ENCODE measurements around the gene TAX1BP3.
A peak's percentile ranks its signal among the peaks of the same experiment; 100 is the strongest.

TAX1BP3 gene

GRCh38 chr17:3681057-3681456, 12.7 kb upstream of the TAX1BP3 start:
- TF ChIP-seq, protein P1, sequence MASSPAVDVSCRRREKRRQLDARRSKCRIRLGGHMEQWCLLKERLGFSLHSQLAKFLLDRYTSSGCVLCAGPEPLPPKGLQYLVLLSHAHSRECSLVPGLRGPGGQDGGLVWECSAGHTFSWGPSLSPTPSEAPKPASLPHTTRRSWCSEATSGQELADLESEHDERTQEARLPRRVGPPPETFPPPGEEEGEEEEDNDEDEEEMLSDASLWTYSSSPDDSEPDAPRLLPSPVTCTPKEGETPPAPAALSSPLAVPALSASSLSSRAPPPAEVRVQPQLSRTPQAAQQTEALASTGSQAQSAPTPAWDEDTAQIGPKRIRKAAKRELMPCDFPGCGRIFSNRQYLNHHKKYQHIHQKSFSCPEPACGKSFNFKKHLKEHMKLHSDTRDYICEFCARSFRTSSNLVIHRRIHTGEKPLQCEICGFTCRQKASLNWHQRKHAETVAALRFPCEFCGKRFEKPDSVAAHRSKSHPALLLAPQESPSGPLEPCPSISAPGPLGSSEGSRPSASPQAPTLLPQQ (tag by site-specific recombination; IDR thresholded peaks at IDR 0.05): no peak
- TF ChIP-seq ZNF248 (tag by site-specific recombination; IDR thresholded peaks at IDR 0.05) (no peak), ZNF658 (tag by site-specific recombination; IDR thresholded peaks at IDR 0.05) (no peak), SALL2 (tag by site-specific recombination; IDR thresholded peaks at IDR 0.05; ENCODE audit: borderline replicate concordance) (no peak), PATZ1 (tag by site-specific recombination; IDR thresholded peaks at IDR 0.05) (no peak), ZNF274 (IDR thresholded peaks at IDR 0.05; ENCODE audit: low read length) (no peak), ZNF274 (tag by site-specific recombination; IDR thresholded peaks at IDR 0.05; ENCODE audit: borderline replicate concordance) (no peak)
- TF ChIP-seq, protein P2, sequence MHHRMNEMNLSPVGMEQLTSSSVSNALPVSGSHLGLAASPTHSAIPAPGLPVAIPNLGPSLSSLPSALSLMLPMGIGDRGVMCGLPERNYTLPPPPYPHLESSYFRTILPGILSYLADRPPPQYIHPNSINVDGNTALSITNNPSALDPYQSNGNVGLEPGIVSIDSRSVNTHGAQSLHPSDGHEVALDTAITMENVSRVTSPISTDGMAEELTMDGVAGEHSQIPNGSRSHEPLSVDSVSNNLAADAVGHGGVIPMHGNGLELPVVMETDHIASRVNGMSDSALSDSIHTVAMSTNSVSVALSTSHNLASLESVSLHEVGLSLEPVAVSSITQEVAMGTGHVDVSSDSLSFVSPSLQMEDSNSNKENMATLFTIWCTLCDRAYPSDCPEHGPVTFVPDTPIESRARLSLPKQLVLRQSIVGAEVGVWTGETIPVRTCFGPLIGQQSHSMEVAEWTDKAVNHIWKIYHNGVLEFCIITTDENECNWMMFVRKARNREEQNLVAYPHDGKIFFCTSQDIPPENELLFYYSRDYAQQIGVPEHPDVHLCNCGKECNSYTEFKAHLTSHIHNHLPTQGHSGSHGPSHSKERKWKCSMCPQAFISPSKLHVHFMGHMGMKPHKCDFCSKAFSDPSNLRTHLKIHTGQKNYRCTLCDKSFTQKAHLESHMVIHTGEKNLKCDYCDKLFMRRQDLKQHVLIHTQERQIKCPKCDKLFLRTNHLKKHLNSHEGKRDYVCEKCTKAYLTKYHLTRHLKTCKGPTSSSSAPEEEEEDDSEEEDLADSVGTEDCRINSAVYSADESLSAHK (tag by site-specific recombination; IDR thresholded peaks at IDR 0.05): no peak
- TF ChIP-seq, protein P3, sequence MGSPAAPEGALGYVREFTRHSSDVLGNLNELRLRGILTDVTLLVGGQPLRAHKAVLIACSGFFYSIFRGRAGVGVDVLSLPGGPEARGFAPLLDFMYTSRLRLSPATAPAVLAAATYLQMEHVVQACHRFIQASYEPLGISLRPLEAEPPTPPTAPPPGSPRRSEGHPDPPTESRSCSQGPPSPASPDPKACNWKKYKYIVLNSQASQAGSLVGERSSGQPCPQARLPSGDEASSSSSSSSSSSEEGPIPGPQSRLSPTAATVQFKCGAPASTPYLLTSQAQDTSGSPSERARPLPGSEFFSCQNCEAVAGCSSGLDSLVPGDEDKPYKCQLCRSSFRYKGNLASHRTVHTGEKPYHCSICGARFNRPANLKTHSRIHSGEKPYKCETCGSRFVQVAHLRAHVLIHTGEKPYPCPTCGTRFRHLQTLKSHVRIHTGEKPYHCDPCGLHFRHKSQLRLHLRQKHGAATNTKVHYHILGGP (tag by site-specific recombination; IDR thresholded peaks at IDR 0.05): no peak
- Histone ChIP-seq H3K36me3 (ENCODE audit: control insufficient read depth in 2 of 2, insufficient read depth in 1 of 2, low read length in 2 of 2) (no peaks in the 10 kb centered on the region), H3K4me3 (ENCODE audit: low read depth, low read length) (no peak overlapping the region), H3K27ac (ENCODE audit: extremely low read depth, low read depth, low read length) (no peak overlapping the region), H3K9me3 (ENCODE audit: control insufficient read depth, insufficient read depth, low read depth, low read length) (no peaks in the 10 kb centered on the region), H3K4me1 (ENCODE audit: control insufficient read depth, insufficient read depth, low read length) (no peaks in the 10 kb centered on the region)
- ChIA-PET CTCF (interaction anchor here (0.5 kb wide), 1 partner anchor 943 kb away, joined by 5 read pairs; no protein-coding TSS in a partner anchor), POLR2A (no interaction called here)

GRCh38 chr17:3679531-3680126, 11.3 kb upstream of the TAX1BP3 start:
- H3K27ac ChIP-seq (ENCODE audit: extremely low read depth, low read depth, low read length): no peak overlapping the region
- no peaks in the 10 kb centered on the region for H3K36me3 ChIP-seq (ENCODE audit: control insufficient read depth in 2 of 2, insufficient read depth in 1 of 2, low read length in 2 of 2)
- CTCF ChIA-PET: interaction anchor here (0.6 to 1.0 kb wide), 2 partner anchors 9 to 143 kb away, joined by 3 read pairs; no protein-coding TSS in a partner anchor
- no peaks in the 10 kb centered on the region for H3K4me1 ChIP-seq (ENCODE audit: control insufficient read depth, insufficient read depth, low read length)
- POLR2A ChIA-PET: interaction anchor here (1.6 kb wide), 1 partner anchor 11 kb away, joined by 4 read pairs; the partner anchor contains the start of gene EMC6
- H3K9me3 ChIP-seq (ENCODE audit: control insufficient read depth, insufficient read depth, low read depth, low read length): no peaks in the 10 kb centered on the region
- no peak overlapping the region for H3K4me3 ChIP-seq (ENCODE audit: low read depth, low read length)
- TF ChIP-seq ZSCAN16 (tag by site-specific recombination; IDR thresholded peaks at IDR 0.05) (no peak), ZNF423 (tag by site-specific recombination; IDR thresholded peaks at IDR 0.05) (no peak), PBX3 (CRISPR knock-in tag; IDR thresholded peaks at IDR 0.05) (no peak), ZNF266 (tag by site-specific recombination; IDR thresholded peaks at IDR 0.05; ENCODE audit: low read depth) (no peak), MEIS1 (CRISPR knock-in tag; IDR thresholded peaks at IDR 0.05; ENCODE audit: borderline replicate concordance) (no peak), ZNF433 (tag by site-specific recombination; IDR thresholded peaks at IDR 0.05; ENCODE audit: low read depth) (no peak), ZNF221 (tag by site-specific recombination; IDR thresholded peaks at IDR 0.05; ENCODE audit: borderline replicate concordance) (no peak), ZNF202 (tag by site-specific recombination; IDR thresholded peaks at IDR 0.05; ENCODE audit: borderline replicate concordance) (no peak), ZNF341 (tag by site-specific recombination; IDR thresholded peaks at IDR 0.05; ENCODE audit: low read depth) (no peak), ZNF791 (tag by site-specific recombination; IDR thresholded peaks at IDR 0.05) (no peak), ZNF19 (tag by site-specific recombination; IDR thresholded peaks at IDR 0.05; ENCODE audit: low read depth) (no peak), ZNF521 (tag by site-specific recombination; IDR thresholded peaks at IDR 0.05) (no peak), ZNF404 (tag by site-specific recombination; IDR thresholded peaks at IDR 0.05) (no peak)
- TF ChIP-seq, protein P4, sequence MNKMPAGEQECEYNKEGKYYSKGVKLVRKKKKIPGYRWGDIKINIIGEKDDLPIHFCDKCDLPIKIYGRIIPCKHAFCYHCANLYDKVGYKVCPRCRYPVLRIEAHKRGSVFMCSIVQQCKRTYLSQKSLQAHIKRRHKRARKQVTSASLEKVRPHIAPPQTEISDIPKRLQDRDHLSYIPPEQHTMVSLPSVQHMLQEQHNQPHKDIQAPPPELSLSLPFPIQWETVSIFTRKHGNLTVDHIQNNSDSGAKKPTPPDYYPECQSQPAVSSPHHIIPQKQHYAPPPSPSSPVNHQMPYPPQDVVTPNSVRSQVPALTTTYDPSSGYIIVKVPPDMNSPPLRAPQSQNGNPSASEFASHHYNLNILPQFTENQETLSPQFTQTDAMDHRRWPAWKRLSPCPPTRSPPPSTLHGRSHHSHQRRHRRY (tag by site-specific recombination; IDR thresholded peaks at IDR 0.05): no peak
- TF ChIP-seq, protein P5, sequence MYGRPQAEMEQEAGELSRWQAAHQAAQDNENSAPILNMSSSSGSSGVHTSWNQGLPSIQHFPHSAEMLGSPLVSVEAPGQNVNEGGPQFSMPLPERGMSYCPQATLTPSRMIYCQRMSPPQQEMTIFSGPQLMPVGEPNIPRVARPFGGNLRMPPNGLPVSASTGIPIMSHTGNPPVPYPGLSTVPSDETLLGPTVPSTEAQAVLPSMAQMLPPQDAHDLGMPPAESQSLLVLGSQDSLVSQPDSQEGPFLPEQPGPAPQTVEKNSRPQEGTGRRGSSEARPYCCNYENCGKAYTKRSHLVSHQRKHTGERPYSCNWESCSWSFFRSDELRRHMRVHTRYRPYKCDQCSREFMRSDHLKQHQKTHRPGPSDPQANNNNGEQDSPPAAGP (tag by site-specific recombination; IDR thresholded peaks at IDR 0.05): peak; percentile 75; the same call in 1 of the 2 replicates

All from HEK293 (cell line).